Measurements from ENCODE around the gene STAC3.

GRCh38 chr12:57200497-57200896, 50.5 kb downstream of the STAC3 start:
- TF ChIP-seq CEBPB (IDR thresholded peaks at IDR 0.05; ENCODE audit: borderline replicate concordance, low read depth, low read length) = no peak
- no peak for TF ChIP-seq ZNF564 (CRISPR knock-in tag; IDR thresholded peaks at IDR 0.05)
- TF ChIP-seq NR3C1 (CRISPR knock-in tag; IDR thresholded peaks at IDR 0.05) = no peak
- TF ChIP-seq ZNF251 (CRISPR knock-in tag; IDR thresholded peaks at IDR 0.05) = no peak
- TF ChIP-seq, protein P1, sequence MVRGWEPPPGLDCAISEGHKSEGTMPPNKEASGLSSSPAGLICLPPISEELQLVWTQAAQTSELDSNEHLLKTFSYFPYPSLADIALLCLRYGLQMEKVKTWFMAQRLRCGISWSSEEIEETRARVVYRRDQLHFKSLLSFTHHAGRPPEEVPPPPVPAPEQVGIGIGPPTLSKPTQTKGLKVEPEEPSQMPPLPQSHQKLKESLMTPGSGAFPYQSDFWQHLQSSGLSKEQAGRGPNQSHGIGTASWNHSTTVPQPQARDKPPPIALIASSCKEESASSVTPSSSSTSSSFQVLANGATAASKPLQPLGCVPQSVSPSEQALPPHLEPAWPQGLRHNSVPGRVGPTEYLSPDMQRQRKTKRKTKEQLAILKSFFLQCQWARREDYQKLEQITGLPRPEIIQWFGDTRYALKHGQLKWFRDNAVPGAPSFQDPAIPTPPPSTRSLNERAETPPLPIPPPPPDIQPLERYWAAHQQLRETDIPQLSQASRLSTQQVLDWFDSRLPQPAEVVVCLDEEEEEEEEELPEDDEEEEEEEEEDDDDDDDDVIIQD (CRISPR knock-in tag; IDR thresholded peaks at IDR 0.05; ENCODE audit: low read depth) = no peak
- TF ChIP-seq ZNF720 (CRISPR knock-in tag; IDR thresholded peaks at IDR 0.05) = no peak
- no peak for TF ChIP-seq NBN (conservative IDR thresholded peaks at IDR 0.05)
- no peak for TF ChIP-seq RNF2 (conservative IDR thresholded peaks at IDR 0.05; ENCODE audit: low read depth)
- TF ChIP-seq, protein P2, sequence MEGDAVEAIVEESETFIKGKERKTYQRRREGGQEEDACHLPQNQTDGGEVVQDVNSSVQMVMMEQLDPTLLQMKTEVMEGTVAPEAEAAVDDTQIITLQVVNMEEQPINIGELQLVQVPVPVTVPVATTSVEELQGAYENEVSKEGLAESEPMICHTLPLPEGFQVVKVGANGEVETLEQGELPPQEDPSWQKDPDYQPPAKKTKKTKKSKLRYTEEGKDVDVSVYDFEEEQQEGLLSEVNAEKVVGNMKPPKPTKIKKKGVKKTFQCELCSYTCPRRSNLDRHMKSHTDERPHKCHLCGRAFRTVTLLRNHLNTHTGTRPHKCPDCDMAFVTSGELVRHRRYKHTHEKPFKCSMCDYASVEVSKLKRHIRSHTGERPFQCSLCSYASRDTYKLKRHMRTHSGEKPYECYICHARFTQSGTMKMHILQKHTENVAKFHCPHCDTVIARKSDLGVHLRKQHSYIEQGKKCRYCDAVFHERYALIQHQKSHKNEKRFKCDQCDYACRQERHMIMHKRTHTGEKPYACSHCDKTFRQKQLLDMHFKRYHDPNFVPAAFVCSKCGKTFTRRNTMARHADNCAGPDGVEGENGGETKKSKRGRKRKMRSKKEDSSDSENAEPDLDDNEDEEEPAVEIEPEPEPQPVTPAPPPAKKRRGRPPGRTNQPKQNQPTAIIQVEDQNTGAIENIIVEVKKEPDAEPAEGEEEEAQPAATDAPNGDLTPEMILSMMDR (CRISPR knock-in tag; IDR thresholded peaks at IDR 0.05) = no peak
- TF ChIP-seq, protein P3, sequence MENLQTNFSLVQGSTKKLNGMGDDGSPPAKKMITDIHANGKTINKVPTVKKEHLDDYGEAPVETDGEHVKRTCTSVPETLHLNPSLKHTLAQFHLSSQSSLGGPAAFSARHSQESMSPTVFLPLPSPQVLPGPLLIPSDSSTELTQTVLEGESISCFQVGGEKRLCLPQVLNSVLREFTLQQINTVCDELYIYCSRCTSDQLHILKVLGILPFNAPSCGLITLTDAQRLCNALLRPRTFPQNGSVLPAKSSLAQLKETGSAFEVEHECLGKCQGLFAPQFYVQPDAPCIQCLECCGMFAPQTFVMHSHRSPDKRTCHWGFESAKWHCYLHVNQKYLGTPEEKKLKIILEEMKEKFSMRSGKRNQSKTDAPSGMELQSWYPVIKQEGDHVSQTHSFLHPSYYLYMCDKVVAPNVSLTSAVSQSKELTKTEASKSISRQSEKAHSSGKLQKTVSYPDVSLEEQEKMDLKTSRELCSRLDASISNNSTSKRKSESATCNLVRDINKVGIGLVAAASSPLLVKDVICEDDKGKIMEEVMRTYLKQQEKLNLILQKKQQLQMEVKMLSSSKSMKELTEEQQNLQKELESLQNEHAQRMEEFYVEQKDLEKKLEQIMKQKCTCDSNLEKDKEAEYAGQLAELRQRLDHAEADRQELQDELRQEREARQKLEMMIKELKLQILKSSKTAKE (CRISPR knock-in tag; IDR thresholded peaks at IDR 0.05; ENCODE audit: borderline replicate concordance) = no peak
